ENCODE results near the gene FAM180B. TPM values are rescaled to one million over a fixed set of nuclear protein-coding genes. Genes with fewer than 3 reads are reported as not detected.

The FAM180B gene
- total and polyA plus RNA-seq, 2 experiments from 2014 or later: not detected

GRCh38 chr11:47626234-47626633 is 39.8 kb downstream of the FAM180B start (continued):
- TF ChIP-seq, protein P1, sequence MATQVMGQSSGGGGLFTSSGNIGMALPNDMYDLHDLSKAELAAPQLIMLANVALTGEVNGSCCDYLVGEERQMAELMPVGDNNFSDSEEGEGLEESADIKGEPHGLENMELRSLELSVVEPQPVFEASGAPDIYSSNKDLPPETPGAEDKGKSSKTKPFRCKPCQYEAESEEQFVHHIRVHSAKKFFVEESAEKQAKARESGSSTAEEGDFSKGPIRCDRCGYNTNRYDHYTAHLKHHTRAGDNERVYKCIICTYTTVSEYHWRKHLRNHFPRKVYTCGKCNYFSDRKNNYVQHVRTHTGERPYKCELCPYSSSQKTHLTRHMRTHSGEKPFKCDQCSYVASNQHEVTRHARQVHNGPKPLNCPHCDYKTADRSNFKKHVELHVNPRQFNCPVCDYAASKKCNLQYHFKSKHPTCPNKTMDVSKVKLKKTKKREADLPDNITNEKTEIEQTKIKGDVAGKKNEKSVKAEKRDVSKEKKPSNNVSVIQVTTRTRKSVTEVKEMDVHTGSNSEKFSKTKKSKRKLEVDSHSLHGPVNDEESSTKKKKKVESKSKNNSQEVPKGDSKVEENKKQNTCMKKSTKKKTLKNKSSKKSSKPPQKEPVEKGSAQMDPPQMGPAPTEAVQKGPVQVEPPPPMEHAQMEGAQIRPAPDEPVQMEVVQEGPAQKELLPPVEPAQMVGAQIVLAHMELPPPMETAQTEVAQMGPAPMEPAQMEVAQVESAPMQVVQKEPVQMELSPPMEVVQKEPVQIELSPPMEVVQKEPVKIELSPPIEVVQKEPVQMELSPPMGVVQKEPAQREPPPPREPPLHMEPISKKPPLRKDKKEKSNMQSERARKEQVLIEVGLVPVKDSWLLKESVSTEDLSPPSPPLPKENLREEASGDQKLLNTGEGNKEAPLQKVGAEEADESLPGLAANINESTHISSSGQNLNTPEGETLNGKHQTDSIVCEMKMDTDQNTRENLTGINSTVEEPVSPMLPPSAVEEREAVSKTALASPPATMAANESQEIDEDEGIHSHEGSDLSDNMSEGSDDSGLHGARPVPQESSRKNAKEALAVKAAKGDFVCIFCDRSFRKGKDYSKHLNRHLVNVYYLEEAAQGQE (IDR thresholded peaks at IDR 0.05; ENCODE audit: unreplicated experiment): no peak
- TF ChIP-seq JUNB (IDR thresholded peaks at IDR 0.05; ENCODE audit: unreplicated experiment): no peak

GRCh38 chr11:47628026-47628425 is 41.5 kb downstream of the FAM180B start:
- ATAC-seq (no peak), DNase-seq (ENCODE audit: low spot score) (no peak)
- no peaks in the 10 kb centered on the region for H3K27me3 ChIP-seq (ENCODE audit: insufficient read depth)
- H3K4me1 Mint-ChIP-seq: no peaks in the 10 kb centered on the region
- no peak overlapping the region for H2AFZ ChIP-seq
- peaks cover 52% of the 10 kb centered on the region for H3K36me3 ChIP-seq (ENCODE audit: insufficient read depth)
- no peaks in the 10 kb centered on the region for H3K9me2 ChIP-seq (ENCODE audit: insufficient read depth)
- H3K9me3 Mint-ChIP-seq: no peaks in the 10 kb centered on the region
- peaks cover 2% of the 10 kb centered on the region for H3K27me3 Mint-ChIP-seq (ENCODE audit: insufficient read depth, low read depth, poor library complexity)
- H3K27ac Mint-ChIP-seq: no peak overlapping the region
- peaks cover 12% of the 10 kb centered on the region for H4K20me1 ChIP-seq (replicated peaks; ENCODE audit: insufficient read depth)
- no peaks in the 10 kb centered on the region for H3F3A ChIP-seq (replicated peaks; ENCODE audit: low read depth)
- no peaks in the 10 kb centered on the region for H3K79me2 ChIP-seq (replicated peaks; ENCODE audit: insufficient read depth)
- H3K27ac ChIP-seq (ENCODE audit: low read depth): no peak overlapping the region
- H3K4me2 ChIP-seq: no peak overlapping the region
- TF ChIP-seq EZH2phosphoT487 (IDR thresholded peaks at IDR 0.05; ENCODE audit: unreplicated experiment) (no peak), NANOG (IDR thresholded peaks at IDR 0.05; ENCODE audit: borderline replicate concordance) (no peak), CREB1 (CRISPR knock-in tag; IDR thresholded peaks at IDR 0.05; ENCODE audit: low read depth) (no peak), POLR2AphosphoS5 (IDR thresholded peaks at IDR 0.05; ENCODE audit: low read depth) (no peak), ZNF114 (CRISPR knock-in tag; IDR thresholded peaks at IDR 0.05) (no peak)
- TF ChIP-seq, protein P2, sequence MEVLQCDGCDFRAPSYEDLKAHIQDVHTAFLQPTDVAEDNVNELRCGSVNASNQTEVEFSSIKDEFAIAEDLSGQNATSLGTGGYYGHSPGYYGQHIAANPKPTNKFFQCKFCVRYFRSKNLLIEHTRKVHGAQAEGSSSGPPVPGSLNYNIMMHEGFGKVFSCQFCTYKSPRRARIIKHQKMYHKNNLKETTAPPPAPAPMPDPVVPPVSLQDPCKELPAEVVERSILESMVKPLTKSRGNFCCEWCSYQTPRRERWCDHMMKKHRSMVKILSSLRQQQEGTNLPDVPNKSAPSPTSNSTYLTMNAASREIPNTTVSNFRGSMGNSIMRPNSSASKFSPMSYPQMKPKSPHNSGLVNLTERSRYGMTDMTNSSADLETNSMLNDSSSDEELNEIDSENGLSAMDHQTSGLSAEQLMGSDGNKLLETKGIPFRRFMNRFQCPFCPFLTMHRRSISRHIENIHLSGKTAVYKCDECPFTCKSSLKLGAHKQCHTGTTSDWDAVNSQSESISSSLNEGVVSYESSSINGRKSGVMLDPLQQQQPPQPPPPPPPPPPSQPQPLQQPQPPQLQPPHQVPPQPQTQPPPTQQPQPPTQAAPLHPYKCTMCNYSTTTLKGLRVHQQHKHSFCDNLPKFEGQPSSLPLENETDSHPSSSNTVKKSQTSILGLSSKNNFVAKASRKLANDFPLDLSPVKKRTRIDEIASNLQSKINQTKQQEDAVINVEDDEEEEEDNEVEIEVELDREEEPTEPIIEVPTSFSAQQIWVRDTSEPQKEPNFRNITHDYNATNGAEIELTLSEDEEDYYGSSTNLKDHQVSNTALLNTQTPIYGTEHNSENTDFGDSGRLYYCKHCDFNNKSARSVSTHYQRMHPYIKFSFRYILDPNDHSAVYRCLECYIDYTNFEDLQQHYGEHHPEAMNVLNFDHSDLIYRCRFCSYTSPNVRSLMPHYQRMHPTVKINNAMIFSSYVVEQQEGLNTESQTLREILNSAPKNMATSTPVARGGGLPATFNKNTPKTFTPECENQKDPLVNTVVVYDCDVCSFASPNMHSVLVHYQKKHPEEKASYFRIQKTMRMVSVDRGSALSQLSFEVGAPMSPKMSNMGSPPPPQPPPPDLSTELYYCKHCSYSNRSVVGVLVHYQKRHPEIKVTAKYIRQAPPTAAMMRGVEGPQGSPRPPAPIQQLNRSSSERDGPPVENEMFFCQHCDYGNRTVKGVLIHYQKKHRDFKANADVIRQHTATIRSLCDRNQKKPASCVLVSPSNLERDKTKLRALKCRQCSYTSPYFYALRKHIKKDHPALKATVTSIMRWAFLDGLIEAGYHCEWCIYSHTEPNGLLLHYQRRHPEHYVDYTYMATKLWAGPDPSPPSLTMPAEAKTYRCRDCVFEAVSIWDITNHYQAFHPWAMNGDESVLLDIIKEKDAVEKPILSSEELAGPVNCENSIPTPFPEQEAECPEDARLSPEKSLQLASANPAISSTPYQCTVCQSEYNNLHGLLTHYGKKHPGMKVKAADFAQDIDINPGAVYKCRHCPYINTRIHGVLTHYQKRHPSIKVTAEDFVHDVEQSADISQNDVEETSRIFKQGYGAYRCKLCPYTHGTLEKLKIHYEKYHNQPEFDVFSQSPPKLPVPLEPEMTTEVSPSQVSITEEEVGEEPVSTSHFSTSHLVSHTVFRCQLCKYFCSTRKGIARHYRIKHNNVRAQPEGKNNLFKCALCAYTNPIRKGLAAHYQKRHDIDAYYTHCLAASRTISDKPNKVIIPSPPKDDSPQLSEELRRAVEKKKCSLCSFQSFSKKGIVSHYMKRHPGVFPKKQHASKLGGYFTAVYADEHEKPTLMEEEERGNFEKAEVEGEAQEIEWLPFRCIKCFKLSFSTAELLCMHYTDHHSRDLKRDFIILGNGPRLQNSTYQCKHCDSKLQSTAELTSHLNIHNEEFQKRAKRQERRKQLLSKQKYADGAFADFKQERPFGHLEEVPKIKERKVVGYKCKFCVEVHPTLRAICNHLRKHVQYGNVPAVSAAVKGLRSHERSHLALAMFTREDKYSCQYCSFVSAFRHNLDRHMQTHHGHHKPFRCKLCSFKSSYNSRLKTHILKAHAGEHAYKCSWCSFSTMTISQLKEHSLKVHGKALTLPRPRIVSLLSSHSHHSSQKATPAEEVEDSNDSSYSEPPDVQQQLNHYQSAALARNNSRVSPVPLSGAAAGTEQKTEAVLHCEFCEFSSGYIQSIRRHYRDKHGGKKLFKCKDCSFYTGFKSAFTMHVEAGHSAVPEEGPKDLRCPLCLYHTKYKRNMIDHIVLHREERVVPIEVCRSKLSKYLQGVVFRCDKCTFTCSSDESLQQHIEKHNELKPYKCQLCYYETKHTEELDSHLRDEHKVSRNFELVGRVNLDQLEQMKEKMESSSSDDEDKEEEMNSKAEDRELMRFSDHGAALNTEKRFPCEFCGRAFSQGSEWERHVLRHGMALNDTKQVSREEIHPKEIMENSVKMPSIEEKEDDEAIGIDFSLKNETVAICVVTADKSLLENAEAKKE (CRISPR knock-in tag; IDR thresholded peaks at IDR 0.05): no peak
- TF ChIP-seq, protein P1 (IDR thresholded peaks at IDR 0.05; ENCODE audit: unreplicated experiment): no peak
- H3K36me3 Mint-ChIP-seq (ENCODE audit: low read depth): peaks cover 75% of the 10 kb centered on the region
- H3K4me1 ChIP-seq (ENCODE audit: insufficient read depth): no peaks in the 10 kb centered on the region
- H3K4me3 Mint-ChIP-seq: no peak overlapping the region
- no peak overlapping the region for H3K4me3 ChIP-seq
